ENCODE data around the gene LCN10. TPM values are rescaled to one million over a fixed set of nuclear protein-coding genes. Genes with fewer than 3 reads are reported as not detected.
"Not testable (repeated sequence)": the region's sequence is repeated elsewhere in the genome, so short reads cannot be mapped to it uniquely, and the experiment has no call there.

Gene LCN10
- total RNA-seq, 1 experiment from 2014 or later: not detected

DNA sequence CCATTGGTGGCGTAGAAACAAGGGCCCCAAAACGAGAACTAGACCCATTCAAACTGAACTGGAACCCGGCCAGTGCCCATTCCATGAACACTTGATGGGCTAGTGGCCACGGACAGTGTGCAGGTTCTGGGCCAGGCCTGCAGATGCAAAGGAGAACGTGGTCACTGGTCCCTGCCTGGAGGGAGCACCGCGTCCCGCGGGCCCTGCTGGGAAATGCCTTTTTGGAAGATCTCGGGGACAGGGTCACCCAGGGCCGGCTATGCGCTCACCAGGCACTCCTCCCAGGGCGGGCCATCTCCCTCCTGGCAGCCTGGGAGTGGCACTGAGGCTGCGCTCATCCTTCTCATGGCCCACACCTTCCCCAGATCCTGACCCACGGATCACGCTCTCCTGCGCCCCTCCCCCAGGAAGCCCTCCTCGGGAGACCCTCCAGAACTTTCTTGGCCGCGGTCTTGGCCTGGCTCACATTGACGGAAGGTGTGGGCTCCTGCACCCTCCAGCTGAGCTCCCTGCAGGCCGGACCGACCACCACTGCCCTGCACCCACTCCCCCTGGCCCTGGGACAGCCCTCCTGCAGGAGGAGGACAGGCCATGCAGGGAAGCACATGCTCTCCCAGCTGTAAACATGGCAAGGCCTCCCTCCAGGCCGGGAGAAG is 33.2 kb downstream of the LCN10 start:
- DNase-seq (ENCODE audit: low read depth in 1 of 2, low spot score in 2 of 2): no peak
- Histone ChIP-seq H3K27ac (no peak overlapping the region), H3K27me3 (replicated peaks) (peaks cover 34% of the 10 kb centered on the region), H3K36me3 (no peaks in the 10 kb centered on the region), H3K9me3 (replicated peaks) (no peaks in the 10 kb centered on the region), H3K4me1 (replicated peaks) (no peaks in the 10 kb centered on the region), H3K4me3 (no peak overlapping the region)

DNA sequence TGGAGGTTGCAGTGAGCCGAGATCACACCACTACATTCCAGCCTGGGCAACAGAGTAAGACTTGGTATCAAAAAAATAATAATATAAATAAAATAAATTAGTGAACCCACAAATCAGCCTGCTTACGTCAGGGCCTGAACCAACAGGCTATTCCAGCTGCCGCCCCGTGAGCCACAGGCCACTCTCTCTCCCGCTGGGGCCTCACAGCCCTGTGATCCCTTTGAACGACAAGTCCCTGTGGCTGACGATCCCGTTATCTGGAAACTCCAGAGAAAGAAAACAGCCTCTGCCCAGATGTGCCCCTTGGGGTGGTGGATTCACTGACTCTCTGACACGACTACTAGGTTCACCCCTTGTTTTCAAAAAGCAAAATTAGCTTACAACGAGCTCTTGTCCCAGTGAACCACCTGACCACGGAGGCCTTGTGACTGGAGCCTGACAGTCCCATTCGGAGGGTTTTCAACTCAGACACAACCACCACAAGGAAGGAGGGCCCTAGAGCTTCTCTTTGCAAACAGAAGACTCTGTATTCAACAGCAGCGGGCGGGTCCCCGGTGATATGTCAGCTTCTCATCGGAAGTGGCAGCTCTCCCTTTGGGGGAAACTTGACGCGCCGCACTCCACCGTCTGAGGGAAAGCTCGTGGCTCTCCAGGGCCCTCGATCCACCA is 34.8 kb downstream of the LCN10 start:
- H3K4me3 ChIP-seq: no peak overlapping the region
- DNase-seq (ENCODE audit: low read depth in 1 of 2, low spot score in 2 of 2): no peak

DNA sequence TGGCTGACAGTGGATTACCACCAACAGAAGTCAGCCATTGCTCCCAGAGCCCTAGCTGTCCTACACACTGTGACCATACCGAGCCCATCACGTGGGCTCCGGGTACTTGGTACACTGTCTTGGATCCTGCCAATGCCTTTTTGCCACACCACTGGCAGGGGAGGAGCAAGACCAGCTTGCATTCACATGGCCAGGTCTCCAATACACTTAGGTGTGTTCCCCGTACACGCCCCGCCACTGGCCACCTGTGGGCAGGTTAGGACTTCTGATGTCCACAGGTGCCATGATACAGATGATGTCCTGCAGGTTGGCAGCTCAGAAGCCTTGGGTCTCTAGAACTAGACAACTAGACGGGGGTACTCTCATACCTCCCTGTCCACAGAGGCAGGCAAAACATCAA is 35.7 kb downstream of the LCN10 start:
- Histone ChIP-seq H3K4me1 (replicated peaks) (no peaks in the 10 kb centered on the region), H3K27ac (no peak overlapping the region), H3K36me3 (no peaks in the 10 kb centered on the region), H3K9me3 (replicated peaks) (no peaks in the 10 kb centered on the region), H3K27me3 (replicated peaks) (peaks cover 26% of the 10 kb centered on the region), H3K4me3 (no peak overlapping the region)
- DNase-seq (ENCODE audit: low read depth in 1 of 2, low spot score in 2 of 2): no peak

More for the DNA sequence above, 34.8 kb downstream of the LCN10 start:
- H3K4me1 ChIP-seq (replicated peaks): no peaks in the 10 kb centered on the region
- peaks cover 31% of the 10 kb centered on the region for H3K27me3 ChIP-seq (replicated peaks)
- H3K9me3 ChIP-seq (replicated peaks): no peaks in the 10 kb centered on the region
- H3K36me3 ChIP-seq: no peaks in the 10 kb centered on the region
- no peak overlapping the region for H3K27ac ChIP-seq

DNA sequence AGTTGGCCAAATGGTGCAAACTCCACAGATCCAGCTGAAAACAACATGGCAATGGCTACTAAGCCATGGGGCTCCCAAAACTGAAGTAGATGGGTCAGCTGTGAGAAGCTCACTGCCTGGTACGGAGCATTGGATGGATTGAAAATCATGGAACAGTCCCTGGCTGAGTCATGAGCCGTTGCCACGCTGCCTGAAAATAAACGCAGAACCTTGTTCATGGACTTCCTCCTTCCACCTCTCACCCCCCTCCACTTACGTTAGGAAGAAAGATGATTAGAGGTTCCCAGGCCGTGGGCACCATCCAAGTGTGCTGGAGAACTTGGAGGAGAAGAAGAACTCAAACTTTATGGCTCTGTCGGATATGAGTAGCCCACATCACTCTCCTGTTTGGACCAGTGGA is 37.2 kb downstream of the LCN10 start:
- DNase-seq (ENCODE audit: low read depth in 1 of 2, low spot score in 2 of 2): no peak
- peaks cover 30% of the 10 kb centered on the region for H3K27me3 ChIP-seq (replicated peaks)
- no peaks in the 10 kb centered on the region for H3K9me3 ChIP-seq (replicated peaks)
- no peaks in the 10 kb centered on the region for H3K4me1 ChIP-seq (replicated peaks)
- no peaks in the 10 kb centered on the region for H3K36me3 ChIP-seq
- no peak overlapping the region for H3K4me3 ChIP-seq
- no peak overlapping the region for H3K27ac ChIP-seq

DNA sequence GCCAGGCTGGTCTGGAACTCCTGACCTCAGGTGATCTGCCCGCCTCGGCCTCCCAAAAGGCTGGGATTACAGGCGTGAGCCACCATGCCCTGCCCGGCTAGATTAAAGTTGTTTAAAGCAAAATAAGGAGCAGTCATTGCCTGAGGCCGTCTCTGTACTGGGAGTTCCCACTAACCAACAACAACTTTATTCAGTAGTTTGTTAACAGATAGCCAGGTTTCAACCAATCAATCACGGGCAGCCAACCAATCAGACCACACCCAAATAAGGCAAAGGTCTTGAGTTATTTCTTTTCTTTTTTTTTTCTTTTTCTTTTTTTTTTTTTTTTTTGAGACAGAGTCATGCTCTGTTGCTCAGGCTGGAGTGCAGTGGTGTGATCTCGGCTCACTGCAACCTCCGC is 38.0 kb downstream of the LCN10 start:
- peaks cover 38% of the 10 kb centered on the region for H3K27me3 ChIP-seq (replicated peaks)
- not testable (repeated sequence) for H3K36me3 ChIP-seq; H3K27ac ChIP-seq; H3K4me3 ChIP-seq; H3K4me1 ChIP-seq (replicated peaks); H3K9me3 ChIP-seq (replicated peaks); DNase-seq (ENCODE audit: low read depth in 1 of 2, low spot score in 2 of 2)

DNA sequence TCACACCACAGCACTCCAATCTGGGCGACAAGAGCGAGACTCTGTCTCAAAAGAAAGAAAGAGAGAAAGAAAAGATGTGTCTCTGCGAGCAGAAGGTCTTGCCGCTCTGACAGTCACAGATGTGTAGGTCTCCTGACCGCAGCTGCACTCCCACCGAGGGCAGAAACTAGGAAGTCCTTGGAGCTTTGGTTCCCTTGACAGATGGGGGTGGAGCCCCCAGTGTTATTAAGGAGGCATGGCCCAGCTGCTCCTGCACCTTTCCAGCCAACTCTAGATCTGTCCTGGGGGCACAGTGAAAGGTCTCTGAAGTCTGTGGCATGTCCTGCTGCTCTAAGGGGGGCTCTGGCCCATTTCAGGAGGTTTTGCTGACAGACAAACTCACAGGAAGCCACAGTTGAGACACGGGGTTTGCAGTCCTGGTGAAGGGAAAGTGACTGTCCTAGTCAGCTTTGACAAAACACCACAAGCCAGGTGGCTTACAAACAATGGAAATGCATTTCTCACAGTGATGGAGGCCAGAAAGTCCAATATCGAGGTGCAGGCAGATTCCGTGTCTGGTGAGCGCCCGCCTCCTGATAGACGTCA is 39.4 kb downstream of the LCN10 start:
- no peaks in the 10 kb centered on the region for H3K9me3 ChIP-seq (replicated peaks)
- no peak overlapping the region for H3K4me3 ChIP-seq
- H3K27ac ChIP-seq: no peak overlapping the region
- H3K4me1 ChIP-seq (replicated peaks): no peaks in the 10 kb centered on the region
- no peaks in the 10 kb centered on the region for H3K36me3 ChIP-seq
- H3K27me3 ChIP-seq (replicated peaks): peaks cover 43% of the 10 kb centered on the region
- no peak for DNase-seq (ENCODE audit: low read depth in 1 of 2, low spot score in 2 of 2)

DNA sequence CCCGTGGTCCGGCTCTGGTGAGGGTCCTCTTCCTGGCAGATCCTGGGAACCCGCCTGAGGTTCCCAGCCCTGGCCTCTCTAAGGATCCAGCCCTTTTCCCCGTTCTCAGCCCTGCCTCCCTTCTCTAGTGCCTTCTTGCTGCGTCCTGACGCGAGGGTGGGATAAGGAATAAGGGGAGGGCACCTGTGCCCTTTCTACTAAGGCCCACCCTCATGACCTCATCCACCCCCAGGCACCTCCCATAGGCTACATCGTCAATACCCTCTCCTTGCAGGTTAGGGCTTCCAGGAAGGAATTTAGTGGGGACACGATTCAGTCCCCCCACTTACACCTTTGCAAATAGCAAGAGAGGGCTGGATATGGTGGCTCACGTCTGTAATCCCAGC is 41.1 kb downstream of the LCN10 start:
- no peaks in the 10 kb centered on the region for H3K4me1 ChIP-seq (replicated peaks)
- no peaks in the 10 kb centered on the region for H3K9me3 ChIP-seq (replicated peaks)
- H3K27ac ChIP-seq: no peak overlapping the region
- H3K4me3 ChIP-seq: no peak overlapping the region
- peaks cover 44% of the 10 kb centered on the region for H3K27me3 ChIP-seq (replicated peaks)
- no peaks in the 10 kb centered on the region for H3K36me3 ChIP-seq
- DNase-seq (ENCODE audit: low read depth in 1 of 2, low spot score in 2 of 2): no peak

DNA sequence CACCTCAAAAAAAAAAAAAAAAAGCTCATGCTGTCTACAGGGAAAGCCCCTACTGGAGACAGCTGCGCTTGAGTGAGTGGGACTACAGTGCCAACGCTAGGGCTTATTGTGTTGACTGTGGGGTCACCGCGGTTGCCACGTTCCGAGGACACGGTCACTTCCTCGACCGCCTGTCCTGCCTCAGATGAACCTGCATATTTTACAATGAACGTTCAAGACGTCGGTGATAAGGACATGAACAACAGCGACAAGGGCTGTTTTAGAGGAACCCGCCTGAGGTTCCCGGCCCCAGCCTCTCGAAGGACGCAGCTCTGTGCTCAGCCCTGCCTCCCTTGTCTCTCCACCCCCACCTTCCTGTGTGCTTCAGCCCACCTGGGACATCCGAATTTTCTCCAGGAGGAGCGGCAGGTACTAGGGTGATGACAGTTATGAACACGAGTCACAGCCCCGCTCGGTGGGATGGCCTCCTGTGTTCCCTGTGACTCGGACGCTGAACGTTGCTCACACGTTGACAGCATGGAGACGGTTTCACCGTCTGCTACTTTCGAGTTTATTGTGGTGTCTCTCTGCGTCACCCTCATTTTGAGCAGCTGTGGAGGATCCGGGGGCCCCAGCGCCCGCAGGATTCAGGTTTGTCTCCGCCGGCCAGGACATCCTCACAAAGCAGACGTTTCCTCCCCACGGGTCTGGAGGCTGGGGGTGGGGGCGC is 41.6 kb downstream of the LCN10 start:
- no peaks in the 10 kb centered on the region for H3K36me3 ChIP-seq
- no peak overlapping the region for H3K27ac ChIP-seq
- H3K27me3 ChIP-seq (replicated peaks): peaks cover 40% of the 10 kb centered on the region
- H3K4me3 ChIP-seq: no peak overlapping the region
- H3K9me3 ChIP-seq (replicated peaks): no peaks in the 10 kb centered on the region
- H3K4me1 ChIP-seq (replicated peaks): no peaks in the 10 kb centered on the region
- DNase-seq (ENCODE audit: low read depth in 1 of 2, low spot score in 2 of 2): no peak

DNA sequence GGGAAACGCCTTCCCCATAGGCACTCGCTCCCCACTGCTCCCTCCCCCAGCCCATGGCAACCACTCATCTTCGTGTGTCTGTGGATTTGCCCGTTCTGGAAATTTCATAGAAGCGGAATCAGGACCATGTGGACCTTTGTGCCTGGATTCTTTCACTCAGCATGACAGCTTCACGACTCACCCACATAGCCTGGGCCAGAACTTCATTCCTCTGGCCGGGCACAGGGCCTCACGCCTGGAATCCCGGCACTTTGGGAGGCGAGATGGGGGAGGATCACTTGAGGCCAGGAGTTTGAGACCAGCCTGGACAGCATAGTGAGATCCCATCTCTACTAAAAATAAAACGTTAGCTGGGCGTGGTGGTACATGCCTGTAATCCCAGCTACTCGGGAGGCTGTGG is 42.4 kb downstream of the LCN10 start:
- Histone ChIP-seq H3K4me1 (replicated peaks) (no peaks in the 10 kb centered on the region), H3K27me3 (replicated peaks) (peaks cover 42% of the 10 kb centered on the region), H3K36me3 (no peaks in the 10 kb centered on the region), H3K9me3 (replicated peaks) (no peaks in the 10 kb centered on the region), H3K4me3 (no peak overlapping the region), H3K27ac (no peak overlapping the region)
- DNase-seq (ENCODE audit: low read depth in 1 of 2, low spot score in 2 of 2): no peak

DNA sequence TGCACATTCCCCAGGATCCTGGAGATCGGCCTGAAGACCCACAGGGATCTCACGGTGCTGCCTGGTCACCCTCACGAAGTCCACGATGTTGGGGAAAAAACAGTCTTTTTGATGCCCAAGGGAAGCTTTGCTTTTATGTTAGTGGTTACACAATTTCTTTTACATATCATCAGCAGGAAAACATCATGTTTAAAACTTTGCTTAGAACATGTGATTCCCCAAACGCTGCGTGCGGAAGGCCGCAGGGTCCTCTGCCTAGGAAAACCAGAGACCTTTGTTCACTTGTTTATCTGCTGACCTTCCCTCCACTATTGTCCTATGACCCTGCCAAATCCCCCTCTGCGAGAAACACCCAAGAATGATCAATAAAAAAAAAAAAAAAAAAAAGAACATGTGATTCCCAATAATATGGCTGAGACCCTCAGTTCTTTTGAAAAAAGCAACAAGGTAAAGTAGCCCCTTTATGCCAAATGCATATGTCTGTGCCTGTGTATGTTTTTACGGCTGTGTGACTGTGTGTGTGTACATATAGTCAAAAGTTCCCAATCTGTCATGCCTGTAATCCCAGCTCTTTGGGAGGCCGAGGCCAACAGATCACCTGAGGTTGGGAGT is 44.0 kb downstream of the LCN10 start:
- H3K4me3 ChIP-seq: no peak overlapping the region
- H3K4me1 ChIP-seq (replicated peaks): peaks cover 4% of the 10 kb centered on the region
- H3K9me3 ChIP-seq (replicated peaks): no peaks in the 10 kb centered on the region
- peaks cover 42% of the 10 kb centered on the region for H3K27me3 ChIP-seq (replicated peaks)
- H3K27ac ChIP-seq: no peak overlapping the region
- no peaks in the 10 kb centered on the region for H3K36me3 ChIP-seq
- no peak for DNase-seq (ENCODE audit: low read depth in 1 of 2, low spot score in 2 of 2)

DNA sequence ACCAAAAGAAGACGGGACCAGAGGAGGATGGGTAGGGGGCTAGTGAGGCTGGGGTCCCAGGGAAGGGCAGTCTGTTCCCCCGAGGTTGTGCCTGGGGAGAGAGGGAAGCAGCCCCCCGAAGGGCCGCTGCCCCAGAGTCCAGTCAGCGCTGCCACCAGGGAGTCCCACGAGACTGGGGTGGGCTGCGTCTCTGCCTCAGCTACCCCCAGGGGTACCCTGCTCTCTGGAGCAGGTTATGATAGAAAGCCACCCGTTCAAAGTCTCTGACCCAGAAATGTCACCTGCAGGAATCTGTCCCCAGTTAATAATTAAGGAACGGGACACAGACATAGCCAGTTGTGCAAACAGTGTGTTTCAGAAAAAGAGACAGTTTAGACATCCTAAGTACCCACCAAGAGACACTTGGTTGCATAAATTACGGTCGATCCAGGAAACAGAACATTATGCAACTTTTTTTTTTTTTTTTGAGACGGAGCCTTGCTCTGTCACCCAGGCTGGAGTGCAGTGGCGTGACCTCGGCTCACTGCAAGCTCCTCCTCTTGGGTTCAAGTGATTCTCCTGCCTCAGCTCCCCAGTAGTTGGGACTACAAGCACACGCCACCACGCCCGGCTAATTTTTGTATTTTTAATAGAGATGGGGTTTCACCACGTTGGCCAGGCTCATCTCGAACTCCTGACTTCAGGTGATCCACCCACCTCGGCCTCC is 44.8 kb downstream of the LCN10 start:
- no peak overlapping the region for H3K4me3 ChIP-seq
- H3K9me3 ChIP-seq (replicated peaks): no peaks in the 10 kb centered on the region
- H3K36me3 ChIP-seq: no peaks in the 10 kb centered on the region
- no peak overlapping the region for H3K27ac ChIP-seq
- H3K4me1 ChIP-seq (replicated peaks): peaks cover 6% of the 10 kb centered on the region
- peaks cover 42% of the 10 kb centered on the region for H3K27me3 ChIP-seq (replicated peaks)
- DNase-seq (ENCODE audit: low read depth in 1 of 2, low spot score in 2 of 2): no peak

DNA sequence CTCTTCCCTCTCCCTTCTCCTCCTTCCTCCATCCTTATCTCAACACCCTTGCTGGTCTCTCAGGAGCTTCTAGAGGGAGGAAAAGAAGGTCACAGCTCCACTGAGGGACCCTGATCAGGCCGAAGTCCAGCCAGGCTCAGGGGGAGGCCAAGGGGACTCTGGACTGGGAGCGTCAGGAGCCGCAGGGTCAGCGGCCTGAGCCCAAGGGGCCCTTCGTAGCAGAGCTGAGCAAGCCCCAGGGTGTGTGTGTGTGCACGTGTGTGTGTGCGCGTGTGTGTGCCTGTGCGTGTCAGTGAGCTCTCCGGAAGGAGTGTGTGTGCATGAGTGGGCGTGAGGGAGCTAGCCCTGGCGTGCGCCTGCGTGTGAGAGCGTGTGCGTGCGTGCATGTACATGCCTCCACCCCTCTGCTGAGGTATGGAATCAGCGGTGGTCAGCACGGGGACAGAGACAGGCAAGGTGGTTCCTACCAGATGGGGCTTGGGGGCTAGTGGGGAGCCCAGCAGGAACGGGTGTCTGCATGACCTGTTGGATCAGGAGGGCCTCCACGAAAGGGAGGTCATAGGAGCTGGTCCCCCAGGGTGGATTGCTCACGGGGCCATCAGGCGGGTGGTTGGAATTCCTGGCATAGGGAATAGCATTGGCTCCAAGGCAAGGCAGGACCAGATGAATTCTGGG is 45.5 kb downstream of the LCN10 start:
- peaks cover 42% of the 10 kb centered on the region for H3K27me3 ChIP-seq (replicated peaks)
- no peaks in the 10 kb centered on the region for H3K9me3 ChIP-seq (replicated peaks)
- peaks cover 6% of the 10 kb centered on the region for H3K4me1 ChIP-seq (replicated peaks)
- no peak for DNase-seq (ENCODE audit: low read depth in 1 of 2, low spot score in 2 of 2)
- no peak overlapping the region for H3K4me3 ChIP-seq
- H3K27ac ChIP-seq: no peak overlapping the region
- no peaks in the 10 kb centered on the region for H3K36me3 ChIP-seq

DNA sequence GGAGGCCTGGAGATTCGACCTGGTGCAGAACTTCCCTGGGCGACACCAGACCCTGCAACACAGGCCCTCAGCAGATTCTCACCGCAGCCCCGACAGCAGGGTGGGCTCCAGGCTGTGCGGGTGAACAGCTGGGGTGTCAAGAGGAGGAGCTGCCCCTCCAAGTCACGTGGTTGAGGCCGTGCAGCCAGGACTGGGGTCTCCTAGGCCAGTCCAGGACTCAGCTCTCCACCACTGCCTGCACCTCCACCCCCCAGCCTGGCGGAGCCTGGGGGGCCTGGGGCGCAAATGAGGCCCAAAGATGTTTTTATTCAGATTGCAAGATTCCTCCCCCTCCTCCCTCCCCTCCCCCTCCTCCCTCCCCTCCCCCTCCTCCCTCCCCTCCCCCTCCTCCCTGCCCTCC is 46.2 kb downstream of the LCN10 start:
- Histone ChIP-seq H3K27ac (no peak overlapping the region), H3K27me3 (replicated peaks) (peaks cover 37% of the 10 kb centered on the region)

More for the DNA sequence above, 46.2 kb downstream of the LCN10 start:
- H3K36me3 ChIP-seq: no peaks in the 10 kb centered on the region
- H3K9me3 ChIP-seq (replicated peaks): no peaks in the 10 kb centered on the region
- H3K4me3 ChIP-seq: no peak overlapping the region
- H3K4me1 ChIP-seq (replicated peaks): peaks cover 6% of the 10 kb centered on the region
- DNase-seq (ENCODE audit: low read depth in 1 of 2, low spot score in 2 of 2): no peak

Data from SJSA1 (cell line).